Suprapubic skin (tissue), 4 donors: ENCODE data around the gene POLR1D.

ENCODE experiments used
- CTCF ChIP-seq, 2 donors: fragments of 200-600 bp in 1 of 2; fragments of 450-650 bp in 1 of 2; sonication (generic) in 1 of 2; IDR thresholded peaks; one replicate each; pipeline ENCODE4 v1.5.1; 2016 to 2019; ENCODE audit warnings: antibody characterized with exemption in 2 of 2, mild to moderate bottlenecking in 1 of 2, moderate library complexity in 1 of 2
- EP300 ChIP-seq: sonication (generic); formaldehyde crosslinking; IDR thresholded peaks from one replicate; pipeline ENCODE4 v1.6.1; 2017; ENCODE audit warnings: antibody characterized with exemption
- POLR2A ChIP-seq, 2 donors: fragments of 450-650 bp; IDR thresholded peaks; one replicate each; pipeline ENCODE4 v1.6.1; 2017; ENCODE audit warnings: antibody characterized with exemption in 2 of 2, mild to moderate bottlenecking in 2 of 2, moderate library complexity in 2 of 2
- POLR2AphosphoS5 ChIP-seq, 3 donors: sonication (generic); formaldehyde crosslinking; IDR thresholded peaks; one replicate each; pipeline ENCODE4 v1.6.1; 2017; ENCODE audit warnings: antibody characterized with exemption in 3 of 3

- TF ChIP-seq CTCF (IDR thresholded peaks at IDR 0.05) (no peak), POLR2A (IDR thresholded peaks at IDR 0.05) (no peak), EP300 (no peak), POLR2AphosphoS5 (IDR thresholded peaks at IDR 0.05) (no peak)
Observed at GRCh38 chr13:27573265-27573664, 48.4 kb upstream of the POLR1D start.
